Lung (tissue), 12 donors: ENCODE data around the gene ZNF236. TPM values are rescaled to one million over a fixed set of nuclear protein-coding genes. Genes with fewer than 3 reads are reported as not detected.

Source experiments
- ATAC-seq: fragments of 200-7000 bp; cut with Tn5 transposase; one replicate; pipeline ENCODE4 v1.9.1; 2020; ENCODE audit warnings: moderate number of reproducible peaks; ENCODE audit not compliant: insufficient read depth, low FRiP score
- DNase-seq, 3 donors: peaks; one replicate each; pipeline ENCODE4 v3.0.0-alpha.2; 2013 to 2017
- H3K27ac ChIP-seq, 2 donors: one replicate each; pipeline ENCODE4 v1.5.1; 2013; ENCODE audit warnings: mild to moderate bottlenecking in 2 of 2, moderate library complexity in 2 of 2, control low read depth in 1 of 2, inconsistent platforms in 1 of 2, low read depth in 1 of 2, low read length in 1 of 2
- H3K27me3 ChIP-seq, 3 donors: one replicate each; pipeline ENCODE4 v1.5.1; 2013; ENCODE audit warnings: low read length in 2 of 3; ENCODE audit not compliant: control insufficient read depth in 3 of 3, insufficient read depth in 3 of 3
- H3K36me3 ChIP-seq, 4 donors: one replicate each; pipeline ENCODE4 v1.5.1; 2013; ENCODE audit warnings: low read length in 4 of 4, mild to moderate bottlenecking in 1 of 4, moderate library complexity in 1 of 4; ENCODE audit not compliant: control insufficient read depth in 4 of 4, insufficient read depth in 4 of 4
- H3K4me1 ChIP-seq, 5 donors: one replicate each; pipeline ENCODE4 v1.5.1; 2013; ENCODE audit warnings: low read length in 5 of 5, mild to moderate bottlenecking in 2 of 5, moderate library complexity in 1 of 5; ENCODE audit not compliant: control insufficient read depth in 5 of 5, insufficient read depth in 5 of 5
- H3K4me3 ChIP-seq: one replicate; pipeline ENCODE4 v1.5.1; 2013; ENCODE audit warnings: mild to moderate bottlenecking, control low read depth, moderate library complexity
- H3K9ac ChIP-seq, 2 donors: one replicate each; pipeline ENCODE4 v1.5.1; 2013; ENCODE audit warnings: low read length in 2 of 2, control low read depth in 1 of 2; ENCODE audit not compliant: insufficient read depth in 1 of 2
- H3K9me3 ChIP-seq, 4 donors: one replicate each; pipeline ENCODE4 v1.5.1; 2013; ENCODE audit warnings: low read length in 3 of 4, mild to moderate bottlenecking in 1 of 4, moderate library complexity in 1 of 4; ENCODE audit not compliant: control insufficient read depth in 4 of 4, insufficient read depth in 3 of 4
- WGBS, 2 donors: extraction: QIAGEN DNeasy Blood & Tissue Kit; methylation state at CpG; one replicate each; pipeline ENCODE4 v1.1.7; 2013; 5-methylcytosine and 5-hydroxymethylcytosine counted together
- polyA plus RNA-seq, 2 donors: library from polyadenylated mRNA; stranded (reverse); fragments of 200-250 nt; gene quantifications; one replicate each; pipeline ENCODE4 v1.2.1, GENCODE V29; 2013
- total RNA-seq, 2 donors: library from RNA; depleted of rRNA in 1 of 2; stranded (reverse); fragments of >200 nt in 1 of 2; gene quantifications; one replicate each; pipeline ENCODE4 v1.2.1, GENCODE V29; 2014 to 2021
- TF ChIP-seq, protein P1 (sequence below): IDR thresholded peaks from 2 replicates; pipeline ENCODE4 v1.5.1; 2012; ENCODE audit warnings: mild to moderate bottlenecking; ENCODE audit errors: control extremely low read depth, extremely low read depth
- donor health status: control.
- donor health status: control.
- donor health status: Bipolar disorder and iron deficiency.
- donor health status: healthy.
- donor health status: DM: yes; HTN: yes; CAD: no.

The ZNF236 gene
- total and polyA plus RNA-seq, 4 donors = 2.4 to 23.1 (median 8.8) TPM

DNA sequence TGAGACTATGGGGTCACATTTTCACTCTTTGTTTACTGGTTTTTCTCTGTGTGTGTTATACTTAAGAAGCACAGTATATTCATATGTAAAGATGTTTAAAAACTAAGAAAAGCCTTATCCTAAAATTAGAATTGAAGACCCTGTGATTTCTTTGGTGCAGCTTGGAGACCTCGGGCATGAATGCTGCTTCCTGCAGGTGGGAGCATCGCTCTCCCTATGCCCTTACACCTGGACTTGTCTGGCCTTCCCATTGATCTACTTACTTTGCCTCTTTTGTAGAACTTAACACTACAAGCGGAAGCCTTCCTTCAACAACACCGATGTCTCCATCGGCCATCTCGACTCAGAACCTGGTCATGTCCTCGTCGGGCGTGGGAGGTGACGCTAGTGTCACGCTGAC, 114.5 kb downstream of the ZNF236 start:
- no peak for ATAC-seq
- Histone ChIP-seq H3K4me1 (peaks cover 0 to 10% (median 3%) of the 10 kb centered on the region in 5 donors), H3K9ac (no peak overlapping the region), H3K9me3 (no peaks in the 10 kb centered on the region), H3K36me3 (peaks cover 8 to 24% (median 15%) of the 10 kb centered on the region in 4 donors), H3K27ac (no peak overlapping the region), H3K4me3 (no peak overlapping the region), H3K27me3 (no peaks in the 10 kb centered on the region)
- no peak for DNase-seq
- TF ChIP-seq, protein P1, sequence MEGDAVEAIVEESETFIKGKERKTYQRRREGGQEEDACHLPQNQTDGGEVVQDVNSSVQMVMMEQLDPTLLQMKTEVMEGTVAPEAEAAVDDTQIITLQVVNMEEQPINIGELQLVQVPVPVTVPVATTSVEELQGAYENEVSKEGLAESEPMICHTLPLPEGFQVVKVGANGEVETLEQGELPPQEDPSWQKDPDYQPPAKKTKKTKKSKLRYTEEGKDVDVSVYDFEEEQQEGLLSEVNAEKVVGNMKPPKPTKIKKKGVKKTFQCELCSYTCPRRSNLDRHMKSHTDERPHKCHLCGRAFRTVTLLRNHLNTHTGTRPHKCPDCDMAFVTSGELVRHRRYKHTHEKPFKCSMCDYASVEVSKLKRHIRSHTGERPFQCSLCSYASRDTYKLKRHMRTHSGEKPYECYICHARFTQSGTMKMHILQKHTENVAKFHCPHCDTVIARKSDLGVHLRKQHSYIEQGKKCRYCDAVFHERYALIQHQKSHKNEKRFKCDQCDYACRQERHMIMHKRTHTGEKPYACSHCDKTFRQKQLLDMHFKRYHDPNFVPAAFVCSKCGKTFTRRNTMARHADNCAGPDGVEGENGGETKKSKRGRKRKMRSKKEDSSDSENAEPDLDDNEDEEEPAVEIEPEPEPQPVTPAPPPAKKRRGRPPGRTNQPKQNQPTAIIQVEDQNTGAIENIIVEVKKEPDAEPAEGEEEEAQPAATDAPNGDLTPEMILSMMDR = no peak
- 97 to 99% methylated on average over 11 of the region's 11 CpGs for WGBS, 2 donors

DNA sequence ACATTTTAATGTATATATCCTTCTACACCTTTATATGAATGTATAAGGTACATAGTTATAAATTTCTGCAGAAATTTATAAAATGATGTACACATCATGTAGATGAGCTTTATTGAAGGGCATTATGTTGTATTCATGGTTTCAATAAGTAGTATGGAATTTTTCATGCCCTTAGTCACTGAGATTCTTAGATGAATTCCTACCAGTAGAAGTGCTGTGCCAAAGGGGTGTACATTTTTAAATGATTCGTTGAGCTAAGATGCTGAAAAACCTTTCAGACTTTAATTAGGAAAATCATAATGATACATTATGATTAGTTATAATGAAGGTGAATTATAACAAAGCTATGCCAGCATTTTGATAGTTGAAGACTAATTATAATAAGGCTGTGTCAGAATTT, 115.2 kb downstream of the ZNF236 start:
- Histone ChIP-seq H3K9me3 (no peaks in the 10 kb centered on the region), H3K4me1 (peaks cover 0 to 3% (median under 1%) of the 10 kb centered on the region in 5 donors), H3K9ac (no peak overlapping the region), H3K27ac (no peak overlapping the region), H3K27me3 (no peaks in the 10 kb centered on the region), H3K4me3 (no peak overlapping the region), H3K36me3 (peaks cover 8 to 24% (median 15%) of the 10 kb centered on the region in 4 donors)
- TF ChIP-seq, protein P1 = no peak
- 88 to 94% methylated on average over 1 of the region's 1 CpG for WGBS, 2 donors
- no peak for ATAC-seq
- no peak for DNase-seq

DNA sequence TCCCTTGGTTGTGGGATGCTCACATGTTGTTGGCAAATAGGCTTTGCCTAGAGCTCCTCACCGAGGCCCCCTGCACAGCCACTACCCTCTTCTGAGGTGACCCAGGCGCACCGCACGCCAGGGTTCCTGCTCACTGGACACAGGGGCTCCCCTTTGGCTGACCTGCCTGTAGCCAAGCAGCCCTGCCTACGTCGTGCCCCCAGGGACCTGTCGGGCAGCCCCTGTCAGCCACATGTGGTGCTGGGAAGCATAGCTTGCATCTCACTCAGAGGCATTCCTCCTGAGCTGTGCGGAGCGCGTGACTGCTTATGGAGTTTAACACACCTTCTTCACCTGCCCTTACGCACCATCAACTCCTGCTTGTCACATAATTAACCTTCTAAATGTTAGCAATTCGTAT, 116.3 kb downstream of the ZNF236 start:
- 95 to 97% methylated on average over 12 of the region's 12 CpGs for WGBS, 2 donors
- no peak overlapping the region for H3K9ac ChIP-seq
- peaks cover 8 to 22% (median 15%) of the 10 kb centered on the region in 4 donors for H3K36me3 ChIP-seq
- TF ChIP-seq, protein P1 = no peak
- no peaks in the 10 kb centered on the region for H3K27me3 ChIP-seq
- H3K9me3 ChIP-seq = no peaks in the 10 kb centered on the region
- DNase-seq = no peak
- H3K4me3 ChIP-seq = no peak overlapping the region
- H3K4me1 ChIP-seq = no peaks in the 10 kb centered on the region
- no peak for ATAC-seq
- no peak overlapping the region for H3K27ac ChIP-seq

DNA sequence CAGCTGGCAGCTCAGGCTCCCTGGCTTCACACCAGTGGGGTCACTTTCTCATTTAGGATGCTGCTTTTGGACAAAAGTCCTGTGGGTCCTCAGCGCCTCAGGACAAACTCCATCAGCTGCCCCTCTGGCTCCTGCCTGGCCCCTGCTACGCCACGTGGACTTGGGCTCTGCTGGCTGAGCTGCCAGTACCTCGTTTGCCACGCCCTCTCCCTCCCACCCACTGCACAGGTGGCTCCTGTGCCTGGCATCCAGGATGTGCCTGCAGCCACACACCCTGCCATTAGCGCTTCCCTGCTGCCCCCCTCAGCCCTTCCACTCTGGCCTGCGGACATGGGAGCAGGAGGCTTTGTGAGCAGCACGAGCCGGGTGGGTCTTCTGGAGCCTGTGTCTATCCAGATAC, 118.9 kb downstream of the ZNF236 start:
- TF ChIP-seq, protein P1 = no peak
- ATAC-seq (no peak), DNase-seq (no peak)
- no peak overlapping the region for H3K4me3 ChIP-seq
- H3K27me3 ChIP-seq = no peaks in the 10 kb centered on the region
- H3K4me1 ChIP-seq = no peaks in the 10 kb centered on the region
- WGBS, 2 donors = 93 to 96% methylated on average over 9 of the region's 9 CpGs
- peaks cover 11 to 17% (median 14%) of the 10 kb centered on the region in 4 donors for H3K36me3 ChIP-seq
- H3K27ac ChIP-seq = no peak overlapping the region
- no peak overlapping the region for H3K9ac ChIP-seq
- no peaks in the 10 kb centered on the region for H3K9me3 ChIP-seq
